A673 (cell line): ENCODE results near the gene GPATCH2L.

Source experiments
- CTCF ChIP-seq: fragments of 300-800, 200-600 bp; sonication (generic); conservative IDR thresholded peaks from 2 replicates; pipeline ENCODE4 v1.5.1; 2017; ENCODE audit warnings: low read depth, mild to moderate bottlenecking, antibody characterized with exemption, low read length, moderate library complexity, mixed read lengths
- EZH2 ChIP-seq: fragments of 200-600 bp; sonication (generic); IDR thresholded peaks from 2 replicates; pipeline ENCODE4 v1.6.1; 2017; ENCODE audit warnings: borderline replicate concordance, low read depth, mild to moderate bottlenecking, mixed read lengths, antibody characterized with exemption, low read length; ENCODE audit not compliant: poor library complexity, severe bottlenecking

GRCh38 chr14:76203086-76204001, 51.6 kb downstream of the GPATCH2L start:
- TF ChIP-seq EZH2, result no peak
- no peak for TF ChIP-seq CTCF
